Endothelial cell of umbilical vein (primary cell): ENCODE data around the gene CD300H. TPM values are rescaled to one million over a fixed set of nuclear protein-coding genes. Genes with fewer than 3 reads are reported as not detected.

ENCODE experiments used
- BruUV-seq: library from RNA; stranded (reverse); fragments of 400-500 nt; replicated peaks from 2 replicates; lab custom pipeline; 2021; lab: Mats Ljungman, UMichigan
- CTCF ChIA-PET: fragments of 300-600, 350-600 bp; sonication (Branson Sonifier 250); formaldehyde crosslinking; loops from one replicate; lab custom pipeline; 2021; ENCODE audit warnings: antibody characterized with exemption, inconsistent platforms; lab: Charles Lee
- POLR2A ChIA-PET: fragments of 300-600, 350-600 bp; sonication (Branson Sonifier 250); formaldehyde crosslinking; loops from one replicate; lab custom pipeline; 2021; ENCODE audit warnings: antibody characterized with exemption, inconsistent platforms; lab: Charles Lee
- DNase-seq: peaks from one replicate; pipeline ENCODE4 v3.0.0-alpha.2; 2011; ENCODE audit warnings: low read depth, low spot score
- FAIRE-seq: peaks from 2 replicates; lab custom pipeline; 2011; peaks lifted over from hg19 to GRCh38; lab: Jason Lieb, UNC
- H2AFZ ChIP-seq: 2 replicates; pipeline ENCODE4 v1.6.0; 2012; ENCODE audit warnings: low read depth, low read length, control low read depth, inconsistent platforms
- H3K27ac ChIP-seq: 2 replicates; pipeline ENCODE4 v1.5.1; 2011; ENCODE audit warnings: low read depth, mild to moderate bottlenecking, control low read depth, low read length, moderate library complexity; ENCODE audit not compliant: insufficient read depth
- H3K27me3 ChIP-seq, 2 experiments: 2 replicates each; pipeline versions ENCODE4 v1.6.0 to v1.6.1; 2011; ENCODE audit warnings: low read length in 2 of 2, mixed read lengths in 1 of 2; ENCODE audit not compliant: control insufficient read depth in 2 of 2, insufficient read depth in 2 of 2
- H3K36me3 ChIP-seq, 2 experiments: 2 replicates in 1 of 2; 3 replicates in 1 of 2; pipeline ENCODE4 v1.5.1; 2011; ENCODE audit warnings: low read length in 2 of 2, mild to moderate bottlenecking in 1 of 2, moderate library complexity in 1 of 2; ENCODE audit not compliant: control insufficient read depth in 2 of 2, insufficient read depth in 2 of 2; ENCODE audit errors: extremely low read depth in 1 of 2
- H3K4me1 ChIP-seq: 3 replicates; pipeline ENCODE4 v1.5.1; 2011; ENCODE audit warnings: mild to moderate bottlenecking, low read length; ENCODE audit not compliant: control insufficient read depth, insufficient read depth; ENCODE audit errors: extremely low read depth
- H3K4me2 ChIP-seq: 2 replicates; pipeline ENCODE4 v1.6.1; 2011; ENCODE audit warnings: low read length, control low read depth, mixed read lengths; ENCODE audit not compliant: insufficient read depth
- H3K4me3 ChIP-seq, 3 experiments: fragments of 200-600 bp in 1 of 3; sonication (generic), shearing (Covaris generic) in 1 of 3; replicated peaks in 1 of 3; 2 replicates each; pipeline ENCODE4 v1.5.1; 2011 to 2016; ENCODE audit warnings: control low read depth in 3 of 3, low read length in 3 of 3, mild to moderate bottlenecking in 2 of 3, inconsistent platforms in 1 of 3, low read depth in 1 of 3, moderate library complexity in 1 of 3; ENCODE audit not compliant: insufficient read depth in 1 of 3
- H3K79me2 ChIP-seq: 2 replicates; pipeline ENCODE4 v1.6.0; 2012; ENCODE audit warnings: low read length, inconsistent platforms; ENCODE audit not compliant: control insufficient read depth, insufficient read depth
- H3K9ac ChIP-seq: replicated peaks from 2 replicates; pipeline ENCODE3; 2011; ENCODE audit warnings: low read length, control low read depth; ENCODE audit not compliant: insufficient read depth; ENCODE audit errors: extremely low read depth
- H3K9me1 ChIP-seq: replicated peaks from 3 replicates; pipeline ENCODE4 v1.6.0; 2011; ENCODE audit warnings: mild to moderate bottlenecking, low read length; ENCODE audit not compliant: control insufficient read depth, insufficient read depth; ENCODE audit errors: extremely low read depth
- H3K9me3 ChIP-seq: replicated peaks from 2 replicates; pipeline ENCODE4 v1.5.1; 2012; ENCODE audit warnings: low read length, inconsistent platforms; ENCODE audit not compliant: control insufficient read depth, insufficient read depth
- H4K20me1 ChIP-seq: replicated peaks from 2 replicates; pipeline ENCODE3; 2011; ENCODE audit warnings: mild to moderate bottlenecking, low read length; ENCODE audit not compliant: control insufficient read depth, insufficient read depth; ENCODE audit errors: extremely low read depth
- EZH2 ChIP-seq: IDR thresholded peaks from 2 replicates; pipeline ENCODE4 v1.6.1; 2012; ENCODE audit warnings: borderline replicate concordance, low read depth, mild to moderate bottlenecking, moderate library complexity, low read length, inconsistent platforms; ENCODE audit not compliant: severe bottlenecking
- FOS ChIP-seq: IDR thresholded peaks from 2 replicates; pipeline ENCODE4 v1.6.1; 2011; ENCODE audit warnings: mild to moderate bottlenecking, low read length, moderate library complexity, borderline replicate concordance; ENCODE audit not compliant: insufficient read depth
- GATA2 ChIP-seq: IDR thresholded peaks from 2 replicates; pipeline ENCODE4 v1.7.0; 2011; ENCODE audit warnings: low read depth, mild to moderate bottlenecking, moderate library complexity, mixed read lengths, low read length; ENCODE audit not compliant: insufficient read length, insufficient read depth
- JUN ChIP-seq: IDR thresholded peaks from 2 replicates; pipeline ENCODE4 v1.6.1; 2011; ENCODE audit warnings: borderline replicate concordance, low read depth; ENCODE audit not compliant: insufficient read length, insufficient read depth
- MYC ChIP-seq: IDR thresholded peaks from one replicate; pipeline ENCODE4 v1.6.1; 2011; ENCODE audit warnings: mild to moderate bottlenecking, low read depth, low read length
- POLR2A ChIP-seq: IDR thresholded peaks from 2 replicates; pipeline ENCODE4 v1.6.1; 2012; ENCODE audit warnings: low read depth, mild to moderate bottlenecking, control low read depth, low read length
- POLR2AphosphoS5 ChIP-seq: IDR thresholded peaks from 2 replicates; pipeline ENCODE4 v1.6.1; 2012; ENCODE audit warnings: low read depth, mild to moderate bottlenecking, control low read depth, low read length, moderate library complexity; ENCODE audit not compliant: insufficient read depth
- dilution Hi-C: fragments of 300-500 bp; cut with MboI; formaldehyde crosslinking; loops from one replicate; pipeline ENCODE4 v1.15.0; 2019; ENCODE audit warnings: low sequenced_read_pairs; ENCODE audit not compliant: extremely low pct_ligation_motif_present
- intact Hi-C: fragments of 100-400 bp; cut with micrococcal nuclease; formaldehyde crosslinking; loops from one replicate; pipeline ENCODE4 v1.10.0; 2022
- polyA plus RNA-seq, 4 experiments: library from polyadenylated mRNA; depleted of rRNA in 3 of 4; stranded (reverse) in 3 of 4; unstranded in 1 of 4; fragments of >200 nt; gene quantifications; 2 replicates each; pipeline versions ENCODE4 v1.2.1 to v1.2.3, GENCODE V29; 2011 to 2012; ENCODE audit warnings: missing spikeins in 1 of 4
- total RNA-seq: library from RNA; stranded (reverse); gene quantifications from 2 replicates; pipeline ENCODE4 v1.2.3, GENCODE V29; 2021
- TF ChIP-seq, protein P1 (sequence below), 2 donors: IDR thresholded peaks; 1 replicate in 1 of 2; 2 replicates in 1 of 2; pipeline ENCODE4 v1.5.1; 2011; ENCODE audit warnings: low read length in 2 of 2, mild to moderate bottlenecking in 2 of 2, moderate library complexity in 2 of 2, control low read depth in 1 of 2, inconsistent platforms in 1 of 2, low read depth in 1 of 2; ENCODE audit not compliant: insufficient read depth in 1 of 2; ENCODE audit errors: extremely low read depth in 1 of 2
- TF ChIP-seq, protein P2 (sequence below): IDR thresholded peaks from 2 replicates; pipeline ENCODE4 v1.6.1; 2011; ENCODE audit not compliant: insufficient read depth, insufficient read length

CD300H gene
- total and polyA plus RNA-seq, 2 donors (not counting 3 experiments of a cell fraction or from before 2014, with no cell fraction given): not detected

DNA sequence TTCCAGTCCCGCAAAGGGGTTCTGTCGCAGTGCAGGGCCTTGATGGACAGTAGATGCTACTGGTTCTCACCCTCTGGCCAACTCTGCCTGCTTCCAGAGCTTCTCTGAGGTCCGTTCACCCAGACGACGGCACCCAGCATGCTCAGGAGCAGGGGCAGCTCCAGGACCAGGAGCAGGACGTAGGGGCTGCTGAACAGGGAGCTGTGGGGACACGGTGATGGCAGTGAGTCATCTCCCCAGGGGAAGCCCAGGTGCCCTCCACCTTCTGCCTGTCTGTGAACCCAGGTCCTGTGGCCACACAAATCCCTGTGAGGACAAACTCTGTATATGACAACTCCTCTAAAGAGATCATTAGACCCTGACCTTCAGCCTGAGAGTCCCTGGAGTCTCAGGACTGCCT, 18.0 kb downstream of the CD300H start:
- H3K27me3 ChIP-seq: no peaks in the 10 kb centered on the region
- H3K9me1 ChIP-seq: no peaks in the 10 kb centered on the region
- no peaks in the 10 kb centered on the region for H3K36me3 ChIP-seq
- FAIRE-seq: no peak
- H3K9ac ChIP-seq: no peak overlapping the region
- ChIA-PET POLR2A (no interaction called here), CTCF (no interaction called here)
- BruUV-seq: no TSS peak
- H3K9me3 ChIP-seq: no peaks in the 10 kb centered on the region
- H3K79me2 ChIP-seq: no peaks in the 10 kb centered on the region
- DNase-seq: no peak
- no peak overlapping the region for H3K27ac ChIP-seq
- no peaks in the 10 kb centered on the region for H3K4me1 ChIP-seq
- H3K4me2 ChIP-seq: no peak overlapping the region
- H2AFZ ChIP-seq: no peak overlapping the region
- intact Hi-C loops: no loop called here
- no peak overlapping the region for H3K4me3 ChIP-seq
- TF ChIP-seq, protein P1, sequence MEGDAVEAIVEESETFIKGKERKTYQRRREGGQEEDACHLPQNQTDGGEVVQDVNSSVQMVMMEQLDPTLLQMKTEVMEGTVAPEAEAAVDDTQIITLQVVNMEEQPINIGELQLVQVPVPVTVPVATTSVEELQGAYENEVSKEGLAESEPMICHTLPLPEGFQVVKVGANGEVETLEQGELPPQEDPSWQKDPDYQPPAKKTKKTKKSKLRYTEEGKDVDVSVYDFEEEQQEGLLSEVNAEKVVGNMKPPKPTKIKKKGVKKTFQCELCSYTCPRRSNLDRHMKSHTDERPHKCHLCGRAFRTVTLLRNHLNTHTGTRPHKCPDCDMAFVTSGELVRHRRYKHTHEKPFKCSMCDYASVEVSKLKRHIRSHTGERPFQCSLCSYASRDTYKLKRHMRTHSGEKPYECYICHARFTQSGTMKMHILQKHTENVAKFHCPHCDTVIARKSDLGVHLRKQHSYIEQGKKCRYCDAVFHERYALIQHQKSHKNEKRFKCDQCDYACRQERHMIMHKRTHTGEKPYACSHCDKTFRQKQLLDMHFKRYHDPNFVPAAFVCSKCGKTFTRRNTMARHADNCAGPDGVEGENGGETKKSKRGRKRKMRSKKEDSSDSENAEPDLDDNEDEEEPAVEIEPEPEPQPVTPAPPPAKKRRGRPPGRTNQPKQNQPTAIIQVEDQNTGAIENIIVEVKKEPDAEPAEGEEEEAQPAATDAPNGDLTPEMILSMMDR (IDR thresholded peaks at IDR 0.05; ENCODE audit: extremely low read depth in 1 of 2, insufficient read depth in 1 of 2, low read depth in 1 of 2, low read length in 2 of 2): no peak
- no peak for TF ChIP-seq GATA2
- TF ChIP-seq POLR2A: no peak
- no peak for TF ChIP-seq MYC
- no peak for TF ChIP-seq FOS
- TF ChIP-seq EZH2: no peak
- TF ChIP-seq, protein P2, sequence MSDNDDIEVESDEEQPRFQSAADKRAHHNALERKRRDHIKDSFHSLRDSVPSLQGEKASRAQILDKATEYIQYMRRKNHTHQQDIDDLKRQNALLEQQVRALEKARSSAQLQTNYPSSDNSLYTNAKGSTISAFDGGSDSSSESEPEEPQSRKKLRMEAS: no peak
- TF ChIP-seq POLR2AphosphoS5: no peak
- TF ChIP-seq JUN: no peak
- dilution Hi-C loops: no loop called here
- no peaks in the 10 kb centered on the region for H4K20me1 ChIP-seq
